Ascending aorta (tissue), 2 donors: ENCODE results near the gene CASZ1. TPM values are rescaled to one million over a fixed set of nuclear protein-coding genes. Genes with fewer than 3 reads are reported as not detected.

ENCODE experiments used
- DNase-seq, 2 donors: peaks; one replicate each; pipeline ENCODE4 v3.0.0-alpha.2; 2019; ENCODE audit warnings: low spot score in 2 of 2
- H3K27ac ChIP-seq, 2 donors: fragments of 200-600 bp; sonication (generic); one replicate each; pipeline ENCODE4 v1.5.1; 2016 to 2017; ENCODE audit warnings: mild to moderate bottlenecking in 1 of 2
- H3K27me3 ChIP-seq: fragments of 200-600 bp; sonication (generic); one replicate; pipeline ENCODE4 v1.5.1; 2017
- H3K36me3 ChIP-seq, 2 donors: fragments of 200-600 bp; sonication (generic); one replicate each; pipeline ENCODE4 v1.5.1; 2016
- H3K4me1 ChIP-seq, 2 donors: fragments of 200-600 bp; sonication (generic); one replicate each; pipeline ENCODE4 v1.5.1; 2016 to 2017; ENCODE audit warnings: mild to moderate bottlenecking in 1 of 2
- H3K4me3 ChIP-seq, 2 donors: fragments of 200-600 bp; sonication (generic); one replicate each; pipeline ENCODE4 v1.5.1; 2016 to 2017; ENCODE audit warnings: mild to moderate bottlenecking in 1 of 2
- H3K9me3 ChIP-seq, 2 donors: fragments of 200-600 bp; sonication (generic); one replicate each; pipeline ENCODE4 v1.5.1; 2016
- CTCF ChIP-seq, 3 experiments: fragments of 200-600 bp in 2 of 3; fragments of 450-650 bp in 1 of 3; sonication (generic) in 2 of 3; IDR thresholded peaks; one replicate each; pipeline ENCODE4 v1.5.1; 2016 to 2019; ENCODE audit warnings: antibody characterized with exemption in 3 of 3, mild to moderate bottlenecking in 1 of 3, moderate library complexity in 1 of 3
- intact Hi-C: fragments of 100-400 bp; cut with DNase I; formaldehyde crosslinking; loops from one replicate; pipeline ENCODE4 v1.15.1; 2023
- total RNA-seq: library from RNA; depleted of rRNA; stranded (reverse); fragments of >200 nt; gene quantifications from one replicate; pipeline ENCODE4 v1.1.0, GENCODE V29; 2016

CASZ1 gene
- total RNA-seq, 1 donor from 2014 or later: 25.8 TPM

- no peak overlapping the region for H3K4me3 ChIP-seq
- DNase-seq: no peak
- H3K36me3 ChIP-seq: no peaks in the 10 kb centered on the region
- no peaks in the 10 kb centered on the region for H3K27me3 ChIP-seq
- TF ChIP-seq CTCF (IDR thresholded peaks at IDR 0.05): no peak
- no peaks in the 10 kb centered on the region for H3K4me1 ChIP-seq
- H3K27ac ChIP-seq: no peak overlapping the region
- H3K9me3 ChIP-seq: no peaks in the 10 kb centered on the region
- intact Hi-C loops: no loop called here
Observed at GRCh38 chr1:10773851-10774614, 22.4 kb downstream of the CASZ1 start.

GRCh38 chr1:10773376-10773775, 23.1 kb downstream of the CASZ1 start:
- no peak for TF ChIP-seq CTCF (IDR thresholded peaks at IDR 0.05)
- no peaks in the 10 kb centered on the region for H3K27me3 ChIP-seq
- DNase-seq: no peak
- no peak overlapping the region for H3K4me3 ChIP-seq
- H3K36me3 ChIP-seq: no peaks in the 10 kb centered on the region
- H3K4me1 ChIP-seq: no peaks in the 10 kb centered on the region
- intact Hi-C loops: no loop called here
- no peaks in the 10 kb centered on the region for H3K9me3 ChIP-seq
- H3K27ac ChIP-seq: no peak overlapping the region

GRCh38 chr1:10772711-10773110, 23.7 kb downstream of the CASZ1 start:
- H3K27me3 ChIP-seq: no peaks in the 10 kb centered on the region
- no peak for TF ChIP-seq CTCF (IDR thresholded peaks at IDR 0.05)
- intact Hi-C loops: no loop called here
- no peak overlapping the region for H3K4me3 ChIP-seq
- H3K36me3 ChIP-seq: no peaks in the 10 kb centered on the region
- DNase-seq: no peak
- no peak overlapping the region for H3K27ac ChIP-seq
- H3K4me1 ChIP-seq: no peaks in the 10 kb centered on the region
- no peaks in the 10 kb centered on the region for H3K9me3 ChIP-seq

GRCh38 chr1:10771789-10772188, 24.7 kb downstream of the CASZ1 start:
- intact Hi-C loops: no loop called here
- no peak overlapping the region for H3K4me3 ChIP-seq

GRCh38 chr1:10768552-10768951, 27.9 kb downstream of the CASZ1 start:
- H3K4me3 ChIP-seq: no peak overlapping the region
- no peaks in the 10 kb centered on the region for H3K27me3 ChIP-seq
- H3K27ac ChIP-seq: no peak overlapping the region
- H3K9me3 ChIP-seq: no peaks in the 10 kb centered on the region
- H3K36me3 ChIP-seq: no peaks in the 10 kb centered on the region
- no peak for TF ChIP-seq CTCF (IDR thresholded peaks at IDR 0.05)
- DNase-seq: no peak
- intact Hi-C loops: no loop called here
- no peaks in the 10 kb centered on the region for H3K4me1 ChIP-seq

More at GRCh38 chr1:10771789-10772188, 24.7 kb downstream of the CASZ1 start:
- H3K27me3 ChIP-seq: no peaks in the 10 kb centered on the region
- H3K9me3 ChIP-seq: no peaks in the 10 kb centered on the region
- DNase-seq: no peak
- H3K36me3 ChIP-seq: no peaks in the 10 kb centered on the region
- TF ChIP-seq CTCF (IDR thresholded peaks at IDR 0.05): no peak
- H3K27ac ChIP-seq: no peak overlapping the region
- no peaks in the 10 kb centered on the region for H3K4me1 ChIP-seq
